NT2/D1 (cell line): ENCODE data around the gene GAS6.

Source experiments
- SUZ12 ChIP-seq: IDR thresholded peaks from 2 replicates; pipeline ENCODE4 v1.6.1; 2011; ENCODE audit not compliant: insufficient read length, insufficient read depth; ENCODE audit errors: extremely low read depth
- YY1 ChIP-seq: IDR thresholded peaks from 2 replicates; pipeline ENCODE4 v1.6.1; 2011; ENCODE audit not compliant: insufficient read length, insufficient read depth
- ZNF274 ChIP-seq: IDR thresholded peaks from 2 replicates; pipeline ENCODE4 v1.6.1; 2011; ENCODE audit warnings: mild to moderate bottlenecking, low read depth, low read length

- TF ChIP-seq SUZ12 (no peak), YY1 (no peak), ZNF274 (no peak)
These were observed 35.5 kb downstream of the GAS6 start for GRCh38 chr13:113828282-113828825.
